Breast epithelium (tissue), 4 donors: ENCODE results near the gene SET. TPM values are rescaled to one million over a fixed set of nuclear protein-coding genes. Genes with fewer than 3 reads are reported as not detected.

Source experiments
- DNase-seq, 2 donors: peaks; one replicate each; pipeline ENCODE4 v3.0.0-alpha.2; 2019; ENCODE audit warnings: low spot score in 2 of 2
- H3K27ac ChIP-seq, 2 donors: fragments of 200-600 bp; sonication (generic) in 1 of 2; one replicate each; pipeline ENCODE4 v1.5.1; 2016 to 2019; ENCODE audit warnings: mild to moderate bottlenecking in 1 of 2
- H3K27me3 ChIP-seq, 2 donors: fragments of 200-600 bp; sonication (generic) in 1 of 2; one replicate each; pipeline versions ENCODE4 v1.5.1 to v1.6.0; 2017 to 2019; ENCODE audit warnings: control low read depth in 1 of 2, mild to moderate bottlenecking in 1 of 2
- H3K36me3 ChIP-seq: fragments of 200-600 bp; one replicate; pipeline ENCODE4 v1.5.1; 2019
- H3K4me1 ChIP-seq, 2 donors: fragments of 200-600 bp; sonication (generic); one replicate each; pipeline ENCODE4 v1.5.1; 2016 to 2019; ENCODE audit warnings: control low read depth in 1 of 2
- H3K4me3 ChIP-seq, 3 donors: fragments of 200-600 bp; sonication (generic); 1 replicate in 2 of 3; 2 replicates in 1 of 3; pipeline ENCODE4 v1.5.1; 2016 to 2019; ENCODE audit warnings: mild to moderate bottlenecking in 3 of 3, moderate library complexity in 2 of 3
- H3K9me3 ChIP-seq, 2 donors: fragments of 200-600 bp; sonication (generic) in 1 of 2; one replicate each; pipeline ENCODE4 v1.5.1; 2016 to 2019; ENCODE audit warnings: control low read depth in 1 of 2
- POLR2A ChIP-seq: fragments of 450-650 bp; IDR thresholded peaks from one replicate; pipeline ENCODE4 v1.6.1; 2016; ENCODE audit warnings: antibody characterized with exemption, mild to moderate bottlenecking, moderate library complexity
- POLR2AphosphoS5 ChIP-seq, 3 donors: sonication (generic); formaldehyde crosslinking; IDR thresholded peaks; one replicate each; pipeline ENCODE4 v1.6.1; 2017; ENCODE audit warnings: antibody characterized with exemption in 3 of 3
- intact Hi-C: fragments of 100-400 bp; cut with DNase I; formaldehyde crosslinking; loops from one replicate; pipeline ENCODE4 v1.15.1; 2023; ENCODE audit warnings: low total_unique reads
- total RNA-seq, 3 donors: library from RNA; depleted of rRNA; stranded (reverse); fragments of >200 nt; gene quantifications; one replicate each; pipeline ENCODE4 v1.1.0, GENCODE V29; 2016
- TF ChIP-seq, protein P1 (sequence below), 3 donors: fragments of 450-650 bp; IDR thresholded peaks; one replicate each; pipeline ENCODE4 v1.5.1; 2016 to 2017; ENCODE audit warnings: antibody characterized with exemption in 3 of 3, mild to moderate bottlenecking in 3 of 3, moderate library complexity in 3 of 3

Gene SET
- total RNA-seq, 3 donors from 2014 or later, result 142 to 168 (median 158) TPM

DNA sequence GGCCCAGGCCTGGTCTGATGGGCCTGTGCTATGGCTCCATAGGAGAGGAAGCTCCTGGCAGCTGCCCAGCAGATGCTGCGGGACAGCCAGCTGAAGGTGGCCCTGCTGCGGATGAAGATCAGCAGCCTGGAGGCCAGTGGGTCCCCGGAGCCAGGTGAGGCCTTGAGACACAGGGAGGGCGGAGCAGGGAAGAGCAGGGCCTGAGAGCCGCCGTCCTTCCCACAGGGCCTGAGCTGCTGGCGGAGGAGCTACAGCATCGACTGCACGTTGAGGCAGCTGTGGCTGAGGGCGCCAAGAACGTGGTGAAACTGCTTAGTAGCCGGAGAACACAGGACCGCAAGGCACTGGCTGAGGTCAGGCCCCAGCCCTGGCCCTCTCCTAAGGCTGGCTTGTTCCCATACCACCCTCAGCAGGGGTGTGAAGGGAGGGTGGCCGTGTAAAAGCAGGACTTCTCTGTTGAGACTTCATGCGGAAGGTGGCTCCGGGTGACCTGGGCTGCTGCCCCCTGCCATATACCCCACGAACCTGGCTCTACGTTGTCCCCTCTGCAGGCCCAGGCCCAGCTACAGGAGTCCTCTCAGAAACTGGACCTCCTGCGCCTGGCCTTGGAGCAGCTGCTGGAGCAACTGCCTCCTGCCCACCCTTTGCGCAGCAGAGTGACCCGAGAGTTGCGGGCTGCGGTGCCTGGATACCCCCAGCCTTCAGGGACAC is 17.8 kb downstream of the SET start:
- intact Hi-C loops, result no loop called here
- H3K4me3 ChIP-seq, result no peak overlapping the region
- H3K9me3 ChIP-seq, result no peaks in the 10 kb centered on the region
- no peaks in the 10 kb centered on the region for H3K36me3 ChIP-seq
- H3K27ac ChIP-seq, result no peak overlapping the region
- no peaks in the 10 kb centered on the region for H3K4me1 ChIP-seq
- TF ChIP-seq, protein P1, sequence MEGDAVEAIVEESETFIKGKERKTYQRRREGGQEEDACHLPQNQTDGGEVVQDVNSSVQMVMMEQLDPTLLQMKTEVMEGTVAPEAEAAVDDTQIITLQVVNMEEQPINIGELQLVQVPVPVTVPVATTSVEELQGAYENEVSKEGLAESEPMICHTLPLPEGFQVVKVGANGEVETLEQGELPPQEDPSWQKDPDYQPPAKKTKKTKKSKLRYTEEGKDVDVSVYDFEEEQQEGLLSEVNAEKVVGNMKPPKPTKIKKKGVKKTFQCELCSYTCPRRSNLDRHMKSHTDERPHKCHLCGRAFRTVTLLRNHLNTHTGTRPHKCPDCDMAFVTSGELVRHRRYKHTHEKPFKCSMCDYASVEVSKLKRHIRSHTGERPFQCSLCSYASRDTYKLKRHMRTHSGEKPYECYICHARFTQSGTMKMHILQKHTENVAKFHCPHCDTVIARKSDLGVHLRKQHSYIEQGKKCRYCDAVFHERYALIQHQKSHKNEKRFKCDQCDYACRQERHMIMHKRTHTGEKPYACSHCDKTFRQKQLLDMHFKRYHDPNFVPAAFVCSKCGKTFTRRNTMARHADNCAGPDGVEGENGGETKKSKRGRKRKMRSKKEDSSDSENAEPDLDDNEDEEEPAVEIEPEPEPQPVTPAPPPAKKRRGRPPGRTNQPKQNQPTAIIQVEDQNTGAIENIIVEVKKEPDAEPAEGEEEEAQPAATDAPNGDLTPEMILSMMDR (IDR thresholded peaks at IDR 0.05), result no peak
- TF ChIP-seq POLR2A (no peak), POLR2AphosphoS5 (IDR thresholded peaks at IDR 0.05) (no peak)
- DNase-seq, result no peak
- no peaks in the 10 kb centered on the region for H3K27me3 ChIP-seq

DNA sequence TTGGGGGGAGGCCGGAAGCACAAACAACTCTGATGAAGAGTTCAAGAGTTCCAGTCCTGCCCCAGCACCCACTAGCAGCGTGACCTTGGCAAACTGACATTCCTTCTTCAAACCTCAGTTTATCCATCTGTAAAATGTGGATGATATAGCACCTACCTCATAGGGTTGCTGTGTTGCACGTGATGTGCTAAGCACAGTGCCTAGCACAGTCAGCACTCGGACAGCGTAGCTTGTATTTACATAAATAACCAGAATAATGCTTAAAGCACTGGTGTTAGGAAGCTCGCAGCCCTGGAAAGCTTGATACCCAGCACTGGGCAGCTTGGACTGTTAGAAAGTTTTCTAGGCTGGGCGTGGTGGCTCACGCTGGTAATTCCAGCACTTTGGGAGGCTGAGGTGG is 18.4 kb downstream of the SET start:
- TF ChIP-seq POLR2A, result no peak
- no peak for TF ChIP-seq POLR2AphosphoS5 (IDR thresholded peaks at IDR 0.05)
- TF ChIP-seq, protein P1 (IDR thresholded peaks at IDR 0.05), result no peak
- H3K27me3 ChIP-seq, result no peaks in the 10 kb centered on the region
- intact Hi-C loops, result no loop called here
- H3K4me1 ChIP-seq, result no peaks in the 10 kb centered on the region
- no peak overlapping the region for H3K4me3 ChIP-seq
- H3K9me3 ChIP-seq, result no peaks in the 10 kb centered on the region
- H3K27ac ChIP-seq, result no peak overlapping the region
- H3K36me3 ChIP-seq, result no peaks in the 10 kb centered on the region
- DNase-seq, result no peak

DNA sequence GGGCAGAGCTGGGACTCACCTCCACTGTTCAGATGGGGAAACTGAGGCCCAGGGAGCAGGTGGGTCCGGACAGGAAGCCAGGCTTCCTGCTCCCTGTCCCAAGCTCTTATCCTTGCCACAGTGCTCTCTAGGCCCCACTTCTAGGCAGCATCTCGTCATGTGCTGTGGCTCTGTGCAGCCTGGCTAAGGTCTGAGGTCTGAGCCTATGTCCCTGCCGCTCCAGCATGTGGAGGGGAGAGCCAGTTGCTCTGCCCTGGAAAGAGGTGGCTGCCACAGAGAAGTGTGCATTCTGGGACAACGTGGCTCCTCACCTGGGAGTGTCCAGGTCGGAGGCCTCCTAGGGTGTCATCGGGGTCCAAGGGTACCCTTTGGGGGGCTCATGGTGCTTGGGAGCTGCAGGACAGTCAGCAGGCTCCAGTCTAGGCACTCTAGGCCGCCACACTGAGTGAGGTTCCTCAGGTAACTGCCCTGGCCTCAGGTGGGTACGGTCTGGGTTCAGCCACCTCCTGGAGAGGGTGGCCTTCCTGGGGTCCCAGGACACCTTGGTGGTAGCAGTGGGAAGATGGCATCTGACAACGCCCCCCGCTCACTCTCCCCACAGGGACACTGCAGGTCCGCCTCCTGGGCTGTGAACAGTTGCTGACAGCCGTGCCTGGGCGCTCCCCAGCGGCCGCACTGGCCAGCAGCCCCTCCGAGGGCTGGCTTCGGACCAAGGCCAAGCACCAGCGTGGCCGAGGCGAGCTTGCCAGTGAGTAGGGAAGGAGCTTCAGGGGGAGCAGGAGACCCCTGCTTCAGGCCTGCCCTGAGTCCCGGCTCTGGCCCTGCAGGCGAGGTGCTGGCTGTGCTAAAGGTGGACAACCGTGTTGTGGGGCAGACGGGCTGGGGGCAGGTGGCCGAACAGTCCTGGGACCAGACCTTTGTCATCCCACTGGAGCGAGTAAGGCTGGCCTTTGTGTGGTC is 23.7 kb downstream of the SET start:
- DNase-seq, result no peak
- H3K27ac ChIP-seq, result no peak overlapping the region
- H3K4me1 ChIP-seq, result no peaks in the 10 kb centered on the region
- intact Hi-C loops, result no loop called here
- H3K9me3 ChIP-seq, result no peaks in the 10 kb centered on the region
- TF ChIP-seq POLR2A (no peak), POLR2AphosphoS5 (IDR thresholded peaks at IDR 0.05) (no peak)
- TF ChIP-seq, protein P1 (IDR thresholded peaks at IDR 0.05), result no peak
- H3K27me3 ChIP-seq, result no peaks in the 10 kb centered on the region
- no peaks in the 10 kb centered on the region for H3K36me3 ChIP-seq
- no peak overlapping the region for H3K4me3 ChIP-seq

DNA sequence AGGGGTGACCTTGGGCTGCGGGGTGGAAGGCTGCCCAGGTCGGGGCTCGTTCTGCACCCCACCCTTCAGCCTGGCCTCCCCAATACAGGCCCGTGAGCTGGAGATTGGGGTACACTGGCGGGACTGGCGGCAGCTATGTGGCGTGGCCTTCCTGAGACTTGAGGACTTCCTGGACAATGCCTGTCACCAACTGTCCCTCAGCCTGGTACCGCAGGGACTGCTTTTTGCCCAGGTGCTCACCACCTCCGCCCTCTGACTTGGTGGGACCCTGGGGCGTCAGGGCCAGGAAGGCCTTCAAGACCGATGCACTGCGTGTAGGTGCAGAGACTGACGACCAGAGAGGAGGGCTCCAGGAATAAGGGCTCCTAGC is 24.4 kb downstream of the SET start:
- no peaks in the 10 kb centered on the region for H3K27me3 ChIP-seq
- H3K9me3 ChIP-seq, result no peaks in the 10 kb centered on the region
- H3K36me3 ChIP-seq, result no peaks in the 10 kb centered on the region
- DNase-seq, result no peak
- H3K4me3 ChIP-seq, result no peak overlapping the region
- intact Hi-C loops, result no loop called here
- no peak overlapping the region for H3K27ac ChIP-seq
- TF ChIP-seq, protein P1 (IDR thresholded peaks at IDR 0.05), result no peak
- TF ChIP-seq POLR2A (no peak), POLR2AphosphoS5 (IDR thresholded peaks at IDR 0.05) (no peak)
- no peaks in the 10 kb centered on the region for H3K4me1 ChIP-seq
